H1 (cell line): ENCODE results near the gene SECTM1. TPM values are rescaled to one million over a fixed set of nuclear protein-coding genes. Genes with fewer than 3 reads are reported as not detected.

Experiments
- CTCF ChIA-PET: fragments of 300-600 bp; sonication (Branson Sonifier 250); formaldehyde crosslinking; loops from one replicate; lab custom pipeline; 2021; ENCODE audit not compliant: partially characterized antibody; lab: Charles Lee
- POLR2A ChIA-PET: fragments of 300-600 bp; sonication (Branson Sonifier 250); formaldehyde crosslinking; loops from one replicate; lab custom pipeline; 2021; ENCODE audit warnings: inconsistent platforms; ENCODE audit not compliant: partially characterized antibody; lab: Charles Lee
- DNase-seq, 2 experiments: peaks; one replicate each; pipeline versions ENCODE4 v3.0.0 to v3.0.0-alpha.2; 2010 to 2022; ENCODE audit warnings: low spot score in 2 of 2, low read depth in 1 of 2, mixed read lengths in 1 of 2
- FAIRE-seq: peaks from 2 replicates; lab custom pipeline; 2011; peaks lifted over from hg19 to GRCh38; lab: Jason Lieb, UNC
- H2AFZ ChIP-seq: 2 replicates; pipeline ENCODE4 v1.8.1; 2012; ENCODE audit warnings: low read length, inconsistent platforms
- H2AK5ac ChIP-seq: 2 replicates; pipeline ENCODE4 v1.6.1; 2013; ENCODE audit warnings: low read depth, low read length
- H2BK120ac ChIP-seq: replicated peaks from 2 replicates; pipeline ENCODE3; 2013; ENCODE audit warnings: low read depth, low read length, inconsistent platforms
- H2BK12ac ChIP-seq: 2 replicates; pipeline ENCODE4 v1.6.1; 2013; ENCODE audit warnings: low read depth, low read length
- H2BK15ac ChIP-seq: 2 replicates; pipeline ENCODE4 v1.6.1; 2013; ENCODE audit warnings: low read length
- H2BK20ac ChIP-seq: 2 replicates; pipeline ENCODE4 v1.6.1; 2013; ENCODE audit warnings: low read length
- H2BK5ac ChIP-seq: 2 replicates; pipeline ENCODE4 v1.6.1; 2013; ENCODE audit warnings: low read depth, low read length
- H3K14ac ChIP-seq: 2 replicates; pipeline ENCODE4 v1.6.1; 2013; ENCODE audit warnings: inconsistent platforms; ENCODE audit not compliant: insufficient read length
- H3K18ac ChIP-seq: 2 replicates; pipeline ENCODE4 v1.6.1; 2013; ENCODE audit warnings: low read length; ENCODE audit errors: extremely low read depth
- H3K23ac ChIP-seq: 2 replicates; pipeline ENCODE4 v1.6.1; 2013; ENCODE audit warnings: inconsistent platforms; ENCODE audit not compliant: insufficient read length
- H3K23me2 ChIP-seq: 2 replicates; pipeline ENCODE4 v1.6.1; 2013; ENCODE audit warnings: low read depth, low read length
- H3K27ac ChIP-seq: 2 replicates; pipeline ENCODE4 v1.6.1; 2011; ENCODE audit warnings: low read depth, low read length, inconsistent platforms
- H3K27me3 ChIP-seq, 4 experiments: replicated peaks in 1 of 4; 1 replicate in 1 of 4; 2 replicates in 3 of 4; pipeline versions ENCODE4 v1.6.1 to v1.8.1; 2011 to 2013; ENCODE audit warnings: low read length in 3 of 4, mild to moderate bottlenecking in 3 of 4, inconsistent platforms in 2 of 4, mixed read lengths in 2 of 4, moderate library complexity in 1 of 4; ENCODE audit not compliant: control insufficient read depth in 3 of 4, insufficient read depth in 3 of 4; ENCODE audit errors: extremely low read depth in 1 of 4
- H3K36me3 ChIP-seq, 4 experiments: 2 replicates each; pipeline versions ENCODE4 v1.6.1 to v1.8.1; 2011 to 2013; ENCODE audit warnings: mild to moderate bottlenecking in 4 of 4, low read length in 3 of 4, moderate library complexity in 2 of 4, control low read depth in 1 of 4, inconsistent platforms in 1 of 4; ENCODE audit not compliant: insufficient read depth in 4 of 4, control insufficient read depth in 2 of 4
- H3K4ac ChIP-seq: replicated peaks from 2 replicates; pipeline ENCODE3; 2013; ENCODE audit warnings: low read length, low read depth, mixed read lengths, inconsistent platforms; ENCODE audit not compliant: insufficient read length
- H3K4me1 ChIP-seq, 4 experiments: replicated peaks in 1 of 4; 1 replicate in 1 of 4; 2 replicates in 3 of 4; pipeline versions ENCODE4 v1.6.1 to v1.8.1; 2011 to 2013; ENCODE audit warnings: low read length in 3 of 4, inconsistent platforms in 2 of 4, mixed read lengths in 1 of 4; ENCODE audit not compliant: insufficient read depth in 4 of 4, control insufficient read depth in 3 of 4
- H3K4me2 ChIP-seq, 2 experiments: 2 replicates each; pipeline versions ENCODE4 v1.6.1 to v1.8.1; 2011 to 2013; ENCODE audit warnings: low read depth in 2 of 2, low read length in 2 of 2, control low read depth in 1 of 2, inconsistent platforms in 1 of 2, mild to moderate bottlenecking in 1 of 2; ENCODE audit not compliant: insufficient read depth in 1 of 2
- H3K4me3 ChIP-seq, 4 experiments: fragments of 200-600, 300-600 bp in 1 of 4; sonication (generic), shearing (Covaris generic), sonication (Bioruptor Twin) in 1 of 4; 2 replicates each; pipeline versions ENCODE4 v1.5.1 to v1.8.1; 2011 to 2016; ENCODE audit warnings: low read length in 4 of 4, low read depth in 3 of 4, control low read depth in 2 of 4, inconsistent platforms in 2 of 4, mild to moderate bottlenecking in 2 of 4, mixed read lengths in 1 of 4, moderate library complexity in 1 of 4; ENCODE audit not compliant: insufficient read depth in 2 of 4; ENCODE audit errors: extremely low read depth in 1 of 4
- H3K56ac ChIP-seq: replicated peaks from 2 replicates; pipeline ENCODE3; 2013; ENCODE audit warnings: low read depth, mild to moderate bottlenecking, mixed read lengths, low read length, inconsistent platforms; ENCODE audit not compliant: insufficient read length
- H3K79me1 ChIP-seq: 2 replicates; pipeline ENCODE4 v1.6.1; 2013; ENCODE audit warnings: low read depth, low read length, control low read depth
- H3K79me2 ChIP-seq, 2 experiments: 2 replicates each; pipeline versions ENCODE4 v1.6.1 to v1.8.1; 2012 to 2013; ENCODE audit warnings: low read length in 2 of 2, mild to moderate bottlenecking in 2 of 2, inconsistent platforms in 1 of 2; ENCODE audit not compliant: insufficient read depth in 2 of 2, control insufficient read depth in 1 of 2
- H3K9ac ChIP-seq, 4 experiments: replicated peaks in 1 of 4; 1 replicate in 1 of 4; 2 replicates in 3 of 4; pipeline versions ENCODE4 v1.6.1 to v1.8.1; 2011 to 2013; ENCODE audit warnings: low read depth in 3 of 4, low read length in 3 of 4, control low read depth in 2 of 4, mild to moderate bottlenecking in 2 of 4, moderate library complexity in 2 of 4, inconsistent platforms in 1 of 4; ENCODE audit errors: extremely low read depth in 1 of 4
- H3K9me3 ChIP-seq, 2 experiments: 2 replicates each; pipeline versions ENCODE4 v1.6.1 to v1.8.1; 2012 to 2013; ENCODE audit warnings: mild to moderate bottlenecking in 2 of 2, moderate library complexity in 2 of 2, control low read depth in 1 of 2, inconsistent platforms in 1 of 2, low read depth in 1 of 2, low read length in 1 of 2, mixed read lengths in 1 of 2; ENCODE audit not compliant: insufficient read depth in 2 of 2
- H4K20me1 ChIP-seq, 2 experiments: replicated peaks in 1 of 2; 2 replicates each; pipeline versions ENCODE3 to v1.8.1; 2011 to 2013; ENCODE audit warnings: inconsistent platforms in 2 of 2, low read length in 2 of 2, mild to moderate bottlenecking in 1 of 2; ENCODE audit not compliant: insufficient read depth in 2 of 2, control insufficient read depth in 1 of 2
- H4K5ac ChIP-seq: 2 replicates; pipeline ENCODE4 v1.6.1; 2013; ENCODE audit warnings: low read length, low read depth, mixed read lengths, inconsistent platforms; ENCODE audit not compliant: insufficient read length
- H4K8ac ChIP-seq: 2 replicates; pipeline ENCODE4 v1.8.0; 2013; ENCODE audit warnings: mild to moderate bottlenecking, moderate library complexity, low read length, inconsistent platforms; ENCODE audit not compliant: insufficient read depth; ENCODE audit errors: extremely low read depth
- H4K91ac ChIP-seq: replicated peaks from 2 replicates; pipeline ENCODE3; 2013; ENCODE audit warnings: low read length, mixed read lengths, inconsistent platforms; ENCODE audit not compliant: insufficient read length
- GABPA ChIP-seq: IDR thresholded peaks from 2 replicates; pipeline ENCODE4 v1.6.1; 2011; ENCODE audit warnings: mild to moderate bottlenecking, low read length, moderate library complexity, borderline replicate concordance; ENCODE audit not compliant: insufficient read depth
- SIN3A ChIP-seq, 2 experiments: IDR thresholded peaks in 1 of 2; conservative IDR thresholded peaks in 1 of 2; 2 replicates each; pipeline ENCODE4 v1.6.1; 2011 to 2012; ENCODE audit warnings: low read length in 2 of 2, improper control_type of control experiment in 1 of 2, low read depth in 1 of 2, mild to moderate bottlenecking in 1 of 2
- WGBS, 2 experiments: shearing (Covaris generic) in 1 of 2; methylation state at CpG; one replicate each; pipeline versions ENCODE4 v1.1.6 to v1.1.7; 2013 to 2015; ENCODE audit warnings: low lambda C conversion rate in 2 of 2, mixed read lengths in 2 of 2, inconsistent platforms in 1 of 2, low coverage in 1 of 2, missing lambda C conversion rate in 1 of 2; ENCODE audit not compliant: insufficient replicate concordance in 2 of 2, insufficient coverage in 1 of 2, insufficient read length in 1 of 2; ENCODE audit errors: extremely low coverage in 1 of 2, missing lambda C conversion rate in 1 of 2; 5-methylcytosine and 5-hydroxymethylcytosine counted together
- polyA plus RNA-seq, 7 experiments: library from polyadenylated mRNA; depleted of rRNA in 3 of 7; stranded (reverse) in 5 of 7; unstranded in 2 of 7; fragments of >200 nt in 5 of 7; fragments of 200-250 nt in 2 of 7; gene quantifications; 1 replicate in 5 of 7; 2 replicates in 1 of 7; 4 replicates in 1 of 7; pipeline versions ENCODE4 v1.2.1 to v1.2.3, GENCODE V29; 2011 to 2013; ENCODE audit warnings: missing spikeins in 2 of 7, mixed read lengths in 2 of 7
- total RNA-seq: library from RNA; stranded (reverse); fragmentation: NEBNext Ultra II Directional; extraction: Animal tissue kit (Norgen Biotek cat#: 25700); gene quantifications from 2 replicates; pipeline ENCODE4 v1.2.1, GENCODE V29; 2021

The SECTM1 gene
- total and polyA plus RNA-seq, 2 of the 8 experiments (the other 6 are each of a cell fraction or from before 2014, with no cell fraction given): 0.20 to 0.65 TPM

- Histone ChIP-seq H3K4me1 (peaks cover 0 to 27% (median 20%) of the 10 kb centered on the region in 4 experiments; a peak in 6 of 7 replicates), H3K4me3 (no peak overlapping the region), H3K79me2 (no peaks in the 10 kb centered on the region), H2BK12ac (peak overlapping the region; percentile 27; the same call in 1 of the 2 replicates), H3K18ac (no peak overlapping the region; the same call in 1 of the 2 replicates), H3K4ac (no peak overlapping the region), H3K36me3 (no peaks in the 10 kb centered on the region), H3K79me1 (no peaks in the 10 kb centered on the region), H3K56ac (no peak overlapping the region), H3K27ac (no peak overlapping the region), H2BK15ac (no peak overlapping the region), H2BK5ac (no peak overlapping the region), H2AK5ac (no peak overlapping the region), H4K91ac (no peak overlapping the region), H3K23ac (no peak overlapping the region), H3K14ac (no peak overlapping the region), H3K9ac (no peak overlapping the region), H3K4me2 (no peak overlapping the region), H3K23me2 (peaks cover 5% of the 10 kb centered on the region), H3K9me3 (no peaks in the 10 kb centered on the region), H4K5ac (no peak overlapping the region), H4K20me1 (peaks cover 0 to 3% of the 10 kb centered on the region in 2 experiments), H4K8ac (peak overlapping the region; percentile 0; the same call in 1 of the 2 replicates), H2AFZ (no peak overlapping the region), H2BK20ac (no peak overlapping the region), H2BK120ac (no peak overlapping the region), H3K27me3 (peaks cover 14 to 30% (median 26%) of the 10 kb centered on the region in 4 experiments)
- CTCF ChIA-PET: interaction anchor here (0.9 to 1.8 kb wide), 4 partner anchors 10 to 67 kb away, joined by 3 to 4 read pairs (median 4); no protein-coding TSS in a partner anchor
- 0 out of 2 replicates have a peak, but pooled peaks have one; percentile 9 for TF ChIP-seq GABPA
- no peak for TF ChIP-seq SIN3A (conservative IDR thresholded peaks at IDR 0.05 in 1 of 2, IDR thresholded peaks at IDR 0.05 in 1 of 2; ENCODE audit: low read depth in 1 of 2, low read length in 2 of 2)
- no peak for FAIRE-seq
- POLR2A ChIA-PET: no interaction called here
- WGBS, 2 experiments: 71% methylated on average over 27 of the region's 28 CpGs; no CpG with 5 or more reads in 1 of the 2 experiments
- DNase-seq: no peak
These were observed 5.2 kb downstream of the SECTM1 start for GRCh38 chr17:82328141-82328993.
